HCT116 (cell line): ENCODE measurements around the gene TRIM27.

Source experiments
- POLR2A ChIP-seq: IDR thresholded peaks from 2 replicates; pipeline ENCODE4 v1.7.0; 2011; ENCODE audit warnings: borderline replicate concordance; ENCODE audit not compliant: insufficient read depth, insufficient read length; ENCODE audit errors: extremely low read depth
- YY1 ChIP-seq: IDR thresholded peaks from 2 replicates; pipeline ENCODE4 v1.6.1; 2011; ENCODE audit warnings: low read length, low read depth, moderate library complexity, mild to moderate bottlenecking; ENCODE audit not compliant: insufficient replicate concordance; ENCODE audit errors: extremely low read depth
- ZBTB33 ChIP-seq: IDR thresholded peaks from 2 replicates; pipeline ENCODE4 v1.6.1; 2011; ENCODE audit warnings: mild to moderate bottlenecking, low read length, moderate library complexity; ENCODE audit not compliant: insufficient replicate concordance; ENCODE audit errors: extremely low read depth
- ZNF274 ChIP-seq: fragments of 200-500 bp; sonication (Bioruptor generic); IDR thresholded peaks from 2 replicates; pipeline ENCODE4 v1.6.1; 2014; ENCODE audit warnings: mild to moderate bottlenecking, low read depth, low read length, inconsistent platforms
- TF ChIP-seq, protein P1 (sequence below), 3 experiments: fragments of 200-600 bp in 1 of 3; sonication (generic) in 1 of 3; IDR thresholded peaks in 2 of 3; conservative IDR thresholded peaks in 1 of 3; 2 replicates each; pipeline ENCODE4 v1.5.1; 2012 to 2017; ENCODE audit warnings: low read depth in 2 of 3, low read length in 2 of 3, antibody characterized with exemption in 1 of 3, borderline replicate concordance in 1 of 3, control low read depth in 1 of 3, mild to moderate bottlenecking in 1 of 3, mixed read lengths in 1 of 3, mixed run types in 1 of 3, moderate library complexity in 1 of 3; ENCODE audit not compliant: insufficient read depth in 1 of 3

DNA sequence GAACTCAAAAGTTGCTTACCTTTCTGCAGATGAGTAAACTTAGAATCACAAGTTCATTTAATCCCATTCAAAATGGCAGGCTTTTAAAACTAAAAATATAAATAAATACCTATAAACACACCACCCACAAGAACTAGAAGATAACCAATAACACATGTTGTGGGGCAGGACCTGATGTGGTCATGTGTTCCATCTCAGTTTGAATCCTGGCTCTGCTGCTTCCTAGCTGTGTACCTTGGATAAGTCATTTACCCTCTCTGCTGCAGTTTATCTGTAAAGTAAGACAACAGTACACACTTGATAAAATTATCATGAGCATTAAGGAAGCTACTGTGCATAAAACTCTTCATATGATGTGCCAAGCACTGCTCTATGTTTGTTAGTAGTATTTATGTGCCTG is 22.0 kb downstream of the TRIM27 start:
- TF ChIP-seq, protein P1, sequence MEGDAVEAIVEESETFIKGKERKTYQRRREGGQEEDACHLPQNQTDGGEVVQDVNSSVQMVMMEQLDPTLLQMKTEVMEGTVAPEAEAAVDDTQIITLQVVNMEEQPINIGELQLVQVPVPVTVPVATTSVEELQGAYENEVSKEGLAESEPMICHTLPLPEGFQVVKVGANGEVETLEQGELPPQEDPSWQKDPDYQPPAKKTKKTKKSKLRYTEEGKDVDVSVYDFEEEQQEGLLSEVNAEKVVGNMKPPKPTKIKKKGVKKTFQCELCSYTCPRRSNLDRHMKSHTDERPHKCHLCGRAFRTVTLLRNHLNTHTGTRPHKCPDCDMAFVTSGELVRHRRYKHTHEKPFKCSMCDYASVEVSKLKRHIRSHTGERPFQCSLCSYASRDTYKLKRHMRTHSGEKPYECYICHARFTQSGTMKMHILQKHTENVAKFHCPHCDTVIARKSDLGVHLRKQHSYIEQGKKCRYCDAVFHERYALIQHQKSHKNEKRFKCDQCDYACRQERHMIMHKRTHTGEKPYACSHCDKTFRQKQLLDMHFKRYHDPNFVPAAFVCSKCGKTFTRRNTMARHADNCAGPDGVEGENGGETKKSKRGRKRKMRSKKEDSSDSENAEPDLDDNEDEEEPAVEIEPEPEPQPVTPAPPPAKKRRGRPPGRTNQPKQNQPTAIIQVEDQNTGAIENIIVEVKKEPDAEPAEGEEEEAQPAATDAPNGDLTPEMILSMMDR (IDR thresholded peaks at IDR 0.05 in 2 of 3, conservative IDR thresholded peaks at IDR 0.05 in 1 of 3; ENCODE audit: borderline replicate concordance in 1 of 3, insufficient read depth in 1 of 3, low read depth in 2 of 3, low read length in 2 of 3), result no peak
- TF ChIP-seq ZNF274, result no peak
- no peak for TF ChIP-seq ZBTB33
- TF ChIP-seq POLR2A, result no peak
- TF ChIP-seq YY1, result no peak
